Vagina (tissue), 2 donors: Measurements from ENCODE around the gene PCSK6. TPM values are rescaled to one million over a fixed set of nuclear protein-coding genes. Genes with fewer than 3 reads are reported as not detected.

Experiments
- DNase-seq, 2 donors: peaks; one replicate each; pipeline ENCODE4 v3.0.0-alpha.2; 2017; ENCODE audit errors: extremely low spot score in 2 of 2
- H3K27ac ChIP-seq: fragments of 200-600 bp; sonication (generic); one replicate; pipeline ENCODE4 v1.5.1; 2019
- H3K27me3 ChIP-seq: fragments of 200-600 bp; sonication (generic); one replicate; pipeline ENCODE4 v1.5.1; 2019
- H3K36me3 ChIP-seq, 2 donors: fragments of 200-600 bp; sonication (generic); one replicate each; pipeline ENCODE4 v1.5.1; 2017 to 2019
- H3K4me1 ChIP-seq: fragments of 200-600 bp; sonication (generic); one replicate; pipeline ENCODE4 v1.5.1; 2019
- H3K4me3 ChIP-seq, 2 donors: fragments of 200-600 bp; sonication (generic); 1 replicate in 1 of 2; 2 replicates in 1 of 2; pipeline ENCODE4 v1.5.1; 2016 to 2019
- H3K9me3 ChIP-seq: fragments of 200-600 bp; sonication (generic); one replicate; pipeline ENCODE4 v1.5.1; 2019
- POLR2A ChIP-seq, 2 donors: fragments of 450-650 bp; IDR thresholded peaks; one replicate each; pipeline ENCODE4 v1.6.1; 2017; ENCODE audit warnings: antibody characterized with exemption in 2 of 2, mild to moderate bottlenecking in 2 of 2, moderate library complexity in 2 of 2
- POLR2AphosphoS5 ChIP-seq, 2 donors: sonication (generic); formaldehyde crosslinking; IDR thresholded peaks; one replicate each; pipeline ENCODE4 v1.9.0; 2017; ENCODE audit warnings: antibody characterized with exemption in 2 of 2, mild to moderate bottlenecking in 2 of 2, low read depth in 1 of 2; ENCODE audit not compliant: insufficient read depth in 1 of 2
- intact Hi-C: fragments of 100-400 bp; cut with DNase I; formaldehyde crosslinking; loops from one replicate; pipeline ENCODE4 v1.15.1; 2023
- total RNA-seq: library from RNA; depleted of rRNA; stranded (reverse); fragments of >200 nt; gene quantifications from one replicate; pipeline ENCODE4 v1.2.3, GENCODE V29; 2016
- TF ChIP-seq, protein P1 (sequence below), 3 experiments: fragments of 450-650 bp in 2 of 3; fragments of 200-600 bp in 1 of 3; sonication (generic) in 1 of 3; IDR thresholded peaks; one replicate each; pipeline ENCODE4 v1.5.1; 2017 to 2019; ENCODE audit warnings: antibody characterized with exemption in 3 of 3, mild to moderate bottlenecking in 2 of 3, moderate library complexity in 2 of 3

The PCSK6 gene
- total RNA-seq, 1 donor from 2014 or later: 7.4 TPM

DNA sequence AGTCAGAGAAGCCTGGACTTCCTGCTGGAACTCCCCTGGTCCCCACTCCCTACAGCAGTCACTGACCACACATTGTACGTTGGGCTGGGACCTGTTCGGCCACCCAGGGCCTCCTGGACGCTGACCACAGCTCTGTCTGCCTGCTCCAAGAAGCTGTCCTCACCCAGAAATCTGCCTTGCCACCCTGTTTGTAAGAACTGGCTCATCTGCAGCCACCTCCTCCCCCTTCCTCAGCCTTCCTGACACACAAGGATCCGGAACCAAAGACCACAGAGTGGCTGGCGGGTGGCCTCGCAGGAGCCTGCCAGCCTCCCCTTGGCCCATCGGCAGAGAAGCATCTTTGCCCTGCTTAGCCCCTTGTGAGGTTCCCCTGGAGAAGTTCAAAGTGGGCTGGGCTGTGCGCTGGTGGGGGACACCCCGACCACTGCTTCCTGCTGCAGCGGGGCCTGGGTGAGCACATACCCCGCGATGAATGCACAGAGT lies 91.9 kb downstream of the PCSK6 start:
- no peak for DNase-seq
- TF ChIP-seq, protein P1, sequence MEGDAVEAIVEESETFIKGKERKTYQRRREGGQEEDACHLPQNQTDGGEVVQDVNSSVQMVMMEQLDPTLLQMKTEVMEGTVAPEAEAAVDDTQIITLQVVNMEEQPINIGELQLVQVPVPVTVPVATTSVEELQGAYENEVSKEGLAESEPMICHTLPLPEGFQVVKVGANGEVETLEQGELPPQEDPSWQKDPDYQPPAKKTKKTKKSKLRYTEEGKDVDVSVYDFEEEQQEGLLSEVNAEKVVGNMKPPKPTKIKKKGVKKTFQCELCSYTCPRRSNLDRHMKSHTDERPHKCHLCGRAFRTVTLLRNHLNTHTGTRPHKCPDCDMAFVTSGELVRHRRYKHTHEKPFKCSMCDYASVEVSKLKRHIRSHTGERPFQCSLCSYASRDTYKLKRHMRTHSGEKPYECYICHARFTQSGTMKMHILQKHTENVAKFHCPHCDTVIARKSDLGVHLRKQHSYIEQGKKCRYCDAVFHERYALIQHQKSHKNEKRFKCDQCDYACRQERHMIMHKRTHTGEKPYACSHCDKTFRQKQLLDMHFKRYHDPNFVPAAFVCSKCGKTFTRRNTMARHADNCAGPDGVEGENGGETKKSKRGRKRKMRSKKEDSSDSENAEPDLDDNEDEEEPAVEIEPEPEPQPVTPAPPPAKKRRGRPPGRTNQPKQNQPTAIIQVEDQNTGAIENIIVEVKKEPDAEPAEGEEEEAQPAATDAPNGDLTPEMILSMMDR (IDR thresholded peaks at IDR 0.05): no peak
- TF ChIP-seq POLR2A (IDR thresholded peaks at IDR 0.05) (no peak), POLR2AphosphoS5 (IDR thresholded peaks at IDR 0.05; ENCODE audit: insufficient read depth in 1 of 2, low read depth in 1 of 2) (no peak)
- no peaks in the 10 kb centered on the region for H3K9me3 ChIP-seq
- H3K4me3 ChIP-seq: no peak overlapping the region
- no peaks in the 10 kb centered on the region for H3K4me1 ChIP-seq
- intact Hi-C loops: no loop called here
- H3K36me3 ChIP-seq: no peaks in the 10 kb centered on the region
- H3K27ac ChIP-seq: no peak overlapping the region
- H3K27me3 ChIP-seq: no peaks in the 10 kb centered on the region

DNA sequence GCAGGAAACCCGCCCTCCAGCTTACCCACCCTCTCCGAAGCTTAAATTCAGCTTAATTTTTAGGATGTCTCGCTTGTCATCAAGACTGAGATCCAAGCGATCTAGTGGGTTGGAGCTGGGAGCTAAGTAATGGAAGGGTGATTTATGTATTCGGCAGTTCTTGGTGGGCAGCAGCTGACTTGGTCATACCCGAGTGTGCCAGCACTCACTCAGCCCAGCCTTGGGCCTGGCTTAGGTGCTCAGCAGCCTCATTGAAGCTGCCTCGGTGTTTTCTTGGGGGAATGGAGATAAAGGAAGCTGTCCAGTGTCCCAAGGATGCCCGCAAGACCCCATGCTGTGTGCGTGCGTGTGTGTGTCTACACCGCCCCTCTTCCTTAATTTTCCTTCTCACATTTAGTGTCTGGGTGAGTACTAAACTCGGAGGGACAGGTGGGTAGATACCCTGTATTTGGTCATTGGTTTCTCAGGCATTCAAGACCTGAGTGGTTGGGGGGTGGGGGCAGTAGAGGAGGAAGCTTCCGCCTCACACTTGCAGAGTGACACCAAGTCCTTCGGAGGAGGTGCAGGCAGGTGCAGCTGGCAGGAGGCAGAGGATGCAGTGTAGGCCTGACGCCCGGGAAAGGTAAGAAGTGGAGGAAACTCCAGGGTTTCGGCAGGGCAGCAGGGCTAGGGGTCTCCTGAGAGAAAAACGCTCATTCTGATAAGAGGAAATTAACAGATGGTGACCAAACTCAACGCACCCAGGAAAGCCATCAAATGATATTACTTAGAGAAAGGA lies 92.8 kb downstream of the PCSK6 start:
- Histone ChIP-seq H3K27ac (no peak overlapping the region), H3K4me1 (no peaks in the 10 kb centered on the region), H3K4me3 (no peak overlapping the region), H3K36me3 (no peaks in the 10 kb centered on the region), H3K27me3 (no peaks in the 10 kb centered on the region), H3K9me3 (no peaks in the 10 kb centered on the region)
- intact Hi-C loops: no loop called here
- no peak for TF ChIP-seq POLR2A (IDR thresholded peaks at IDR 0.05)
- TF ChIP-seq, protein P1 (IDR thresholded peaks at IDR 0.05): no peak
- TF ChIP-seq POLR2AphosphoS5 (IDR thresholded peaks at IDR 0.05; ENCODE audit: insufficient read depth in 1 of 2, low read depth in 1 of 2): no peak
- no peak for DNase-seq

DNA sequence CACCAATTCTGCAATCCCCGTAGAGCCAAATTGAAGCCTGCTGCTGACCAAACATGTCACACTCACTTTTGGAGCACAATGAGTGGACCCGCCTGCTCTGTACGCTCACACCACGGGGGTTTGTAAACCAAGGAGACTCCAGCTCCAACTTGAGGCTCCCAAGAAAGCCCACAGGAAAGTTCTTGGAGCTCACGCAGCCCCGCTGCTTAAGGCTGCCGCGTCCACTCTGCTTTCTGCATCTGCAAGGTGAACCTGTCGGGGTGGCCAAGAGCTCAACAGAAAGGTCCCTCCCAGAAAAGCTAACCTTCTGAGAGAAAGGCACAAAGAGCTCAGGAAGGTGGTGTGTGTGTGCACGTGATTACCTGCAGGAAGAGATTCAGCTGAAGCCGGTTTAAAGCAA lies 94.9 kb downstream of the PCSK6 start:
- no peak for TF ChIP-seq POLR2A (IDR thresholded peaks at IDR 0.05)
- TF ChIP-seq, protein P1 (IDR thresholded peaks at IDR 0.05): no peak
- no peak for TF ChIP-seq POLR2AphosphoS5 (IDR thresholded peaks at IDR 0.05; ENCODE audit: insufficient read depth in 1 of 2, low read depth in 1 of 2)
- intact Hi-C loops: no loop called here
- Histone ChIP-seq H3K27me3 (no peaks in the 10 kb centered on the region), H3K4me1 (no peaks in the 10 kb centered on the region), H3K9me3 (no peaks in the 10 kb centered on the region), H3K36me3 (no peaks in the 10 kb centered on the region), H3K4me3 (no peak overlapping the region), H3K27ac (no peak overlapping the region)
- no peak for DNase-seq

DNA sequence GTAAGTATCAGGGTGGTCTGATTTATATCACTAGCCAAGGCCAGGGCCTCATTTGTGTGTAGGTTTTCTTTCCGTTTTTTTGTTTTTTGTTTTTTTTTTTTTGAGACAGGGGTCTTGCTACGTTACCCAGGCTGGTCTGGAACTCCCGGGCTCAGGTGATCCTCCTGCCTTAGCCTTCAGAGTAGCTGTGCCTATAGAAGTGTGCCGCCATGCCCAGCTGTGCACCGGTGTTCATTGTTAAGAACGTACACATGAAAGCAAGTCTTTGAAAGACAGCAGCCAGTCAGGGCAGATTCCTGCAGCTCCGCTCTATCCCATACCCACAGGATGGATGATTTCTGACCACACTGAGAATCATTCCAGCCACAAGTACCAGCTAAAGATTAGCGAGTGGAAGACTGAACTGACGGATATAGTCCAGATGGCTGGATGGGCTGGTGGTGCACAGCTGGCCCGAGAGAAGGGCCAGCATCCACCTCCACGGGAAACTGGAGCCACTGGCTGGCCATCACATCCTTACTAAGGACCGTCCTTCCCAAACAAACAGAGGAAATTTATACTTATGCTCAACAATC lies 95.4 kb downstream of the PCSK6 start:
- Histone ChIP-seq H3K27me3 (no peaks in the 10 kb centered on the region), H3K27ac (no peak overlapping the region), H3K9me3 (no peaks in the 10 kb centered on the region), H3K4me3 (no peak overlapping the region), H3K36me3 (no peaks in the 10 kb centered on the region), H3K4me1 (no peaks in the 10 kb centered on the region)
- intact Hi-C loops: no loop called here
- no peak for DNase-seq
- TF ChIP-seq, protein P1 (IDR thresholded peaks at IDR 0.05): no peak
- TF ChIP-seq POLR2AphosphoS5 (IDR thresholded peaks at IDR 0.05; ENCODE audit: insufficient read depth in 1 of 2, low read depth in 1 of 2) (no peak), POLR2A (IDR thresholded peaks at IDR 0.05) (no peak)

DNA sequence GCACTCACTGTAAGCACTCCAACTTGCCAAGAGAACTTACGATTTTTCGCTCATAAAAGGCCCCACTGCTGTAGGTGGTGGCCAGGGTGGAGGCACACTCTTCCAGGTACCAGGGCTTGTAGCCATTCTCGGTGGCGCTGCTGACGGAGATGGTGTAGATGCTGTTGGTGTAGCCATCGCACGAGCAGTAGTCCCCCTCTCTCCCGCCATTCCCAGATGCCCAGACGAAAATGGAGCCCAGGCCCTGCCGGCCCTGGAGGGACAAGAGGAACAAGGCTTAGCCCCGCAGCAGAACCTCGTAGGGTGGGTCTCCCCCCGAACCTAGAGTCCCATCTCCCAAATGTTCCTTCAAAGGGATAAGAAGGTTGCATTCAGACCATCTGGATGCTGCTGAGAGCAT lies 96.3 kb downstream of the PCSK6 start:
- Histone ChIP-seq H3K9me3 (no peaks in the 10 kb centered on the region), H3K4me1 (no peaks in the 10 kb centered on the region), H3K36me3 (no peaks in the 10 kb centered on the region), H3K27ac (no peak overlapping the region), H3K27me3 (no peaks in the 10 kb centered on the region), H3K4me3 (no peak overlapping the region)
- intact Hi-C loops: no loop called here
- DNase-seq: no peak
- no peak for TF ChIP-seq POLR2AphosphoS5 (IDR thresholded peaks at IDR 0.05; ENCODE audit: insufficient read depth in 1 of 2, low read depth in 1 of 2)
- TF ChIP-seq POLR2A (IDR thresholded peaks at IDR 0.05): no peak
- TF ChIP-seq, protein P1 (IDR thresholded peaks at IDR 0.05): no peak
